CD4-positive, alpha-beta T cell (primary cell): ENCODE measurements around the gene TEPSIN. TPM values are rescaled to one million over a fixed set of nuclear protein-coding genes. Genes with fewer than 3 reads are reported as not detected.

Experiments used
- ATAC-seq: fragments of 200-7000 bp; cut with Tn5 transposase; one replicate; pipeline ENCODE4 v1.10.0; 2022; ENCODE audit warnings: mild to moderate bottlenecking; ENCODE audit not compliant: poor library complexity
- CTCF ChIA-PET: fragments of 350-600 bp; sonication (Branson Sonifier 250); formaldehyde crosslinking; loops from one replicate; lab custom pipeline; 2021; ENCODE audit warnings: antibody characterized with exemption, inconsistent platforms; lab: Charles Lee
- POLR2A ChIA-PET: fragments of 350-600 bp; sonication (Branson Sonifier 250); formaldehyde crosslinking; loops from one replicate; lab custom pipeline; 2021; ENCODE audit warnings: antibody characterized with exemption, inconsistent platforms; lab: Charles Lee
- DNase-seq, 14 experiments: peaks; one replicate each; pipeline ENCODE4 v3.0.0-alpha.2; 2013 to 2020; ENCODE audit warnings: mixed read lengths in 2 of 14
- H3K27ac ChIP-seq, 2 donors: one replicate each; pipeline versions ENCODE4 v1.5.1 to v1.7.0; 2013; ENCODE audit warnings: low read length in 2 of 2, low read depth in 1 of 2, mild to moderate bottlenecking in 1 of 2
- H3K27me3 ChIP-seq, 2 experiments: 1 replicate in 1 of 2; 2 replicates in 1 of 2; pipeline versions ENCODE4 v1.6.1 to v1.7.0; 2013; ENCODE audit warnings: low read length in 2 of 2, control low read depth in 1 of 2, mild to moderate bottlenecking in 1 of 2, moderate library complexity in 1 of 2; ENCODE audit not compliant: insufficient read depth in 2 of 2, control insufficient read depth in 1 of 2
- H3K36me3 ChIP-seq: one replicate; pipeline ENCODE4 v1.6.1; 2013; ENCODE audit warnings: low read length, control low read depth; ENCODE audit not compliant: insufficient read depth
- H3K4me1 ChIP-seq: one replicate; pipeline ENCODE4 v1.6.1; 2013; ENCODE audit warnings: low read length, control low read depth; ENCODE audit not compliant: insufficient read depth
- H3K4me3 ChIP-seq: one replicate; pipeline ENCODE4 v1.5.1; 2013; ENCODE audit warnings: mild to moderate bottlenecking, low read length, moderate library complexity
- H3K9me3 ChIP-seq, 2 experiments: 1 replicate in 1 of 2; 2 replicates in 1 of 2; pipeline versions ENCODE4 v1.6.1 to v1.7.0; 2013; ENCODE audit warnings: low read length in 2 of 2, mild to moderate bottlenecking in 2 of 2, control low read depth in 1 of 2, moderate library complexity in 1 of 2; ENCODE audit not compliant: control insufficient read depth in 1 of 2, insufficient read depth in 1 of 2
- H3K27ac Mint-ChIP-seq: one replicate; pipeline ENCODE4 v1.8.0; 2020; ENCODE audit warnings: mixed read lengths
- H3K27me3 Mint-ChIP-seq: one replicate; pipeline ENCODE4 v1.8.0; 2021; ENCODE audit warnings: mixed read lengths
- H3K36me3 Mint-ChIP-seq: one replicate; pipeline ENCODE4 v1.8.0; 2021; ENCODE audit warnings: low read depth, mixed read lengths
- H3K4me1 Mint-ChIP-seq: one replicate; pipeline ENCODE4 v1.8.0; 2021; ENCODE audit warnings: low read depth, mixed read lengths
- H3K4me3 Mint-ChIP-seq: one replicate; pipeline ENCODE4 v1.8.0; 2020; ENCODE audit warnings: mild to moderate bottlenecking, mixed read lengths
- H3K9me3 Mint-ChIP-seq: one replicate; pipeline ENCODE4 v1.8.0; 2020; ENCODE audit warnings: mixed read lengths
- CTCF ChIP-seq: fragments of 200-600 bp; IDR thresholded peaks from one replicate; pipeline ENCODE4 v1.8.0; 2022; ENCODE audit warnings: antibody characterized with exemption, mild to moderate bottlenecking
- intact Hi-C, 2 experiments: fragments of 100-400 bp; cut with DNase I in 1 of 2; cut with micrococcal nuclease in 1 of 2; formaldehyde crosslinking; loops; one replicate each; pipeline versions ENCODE4 v1.15.1 to v1.9.0; 2023 to 2025; cut with DNase I, micrococcal nuclease
- total RNA-seq, 174 experiments: library from RNA in 2 of 174; stranded (reverse) in 2 of 174; gene quantifications; one replicate each; pipeline ENCODE4 v1.2.3 and lab custom pipeline; 2021 to 2026

TEPSIN gene
- total RNA-seq, 2 experiments from 2014 or later = 68.2 to 74.4 TPM

GRCh38 chr17:81200201-81200600 lies 38.7 kb downstream of the TEPSIN start:
- no peak overlapping the region for H3K27ac Mint-ChIP-seq
- no peaks in the 10 kb centered on the region for H3K9me3 Mint-ChIP-seq
- H3K4me1 Mint-ChIP-seq = no peaks in the 10 kb centered on the region
- Histone ChIP-seq H3K27ac (no peak overlapping the region), H3K4me3 (no peak overlapping the region), H3K36me3 (peaks cover 2% of the 10 kb centered on the region), H3K4me1 (no peaks in the 10 kb centered on the region), H3K27me3 (no peaks in the 10 kb centered on the region), H3K9me3 (no peaks in the 10 kb centered on the region)
- intact Hi-C loops = no loop called here
- TF ChIP-seq CTCF = no peak
- ATAC-seq (no peak), DNase-seq (no peak)
- CTCF ChIA-PET = no interaction called here
- no peaks in the 10 kb centered on the region for H3K36me3 Mint-ChIP-seq
- no peak overlapping the region for H3K4me3 Mint-ChIP-seq
- POLR2A ChIA-PET = no interaction called here
- H3K27me3 Mint-ChIP-seq = no peaks in the 10 kb centered on the region

GRCh38 chr17:81199482-81199830 lies 39.4 kb downstream of the TEPSIN start:
- no peaks in the 10 kb centered on the region for H3K4me1 Mint-ChIP-seq

DNA sequence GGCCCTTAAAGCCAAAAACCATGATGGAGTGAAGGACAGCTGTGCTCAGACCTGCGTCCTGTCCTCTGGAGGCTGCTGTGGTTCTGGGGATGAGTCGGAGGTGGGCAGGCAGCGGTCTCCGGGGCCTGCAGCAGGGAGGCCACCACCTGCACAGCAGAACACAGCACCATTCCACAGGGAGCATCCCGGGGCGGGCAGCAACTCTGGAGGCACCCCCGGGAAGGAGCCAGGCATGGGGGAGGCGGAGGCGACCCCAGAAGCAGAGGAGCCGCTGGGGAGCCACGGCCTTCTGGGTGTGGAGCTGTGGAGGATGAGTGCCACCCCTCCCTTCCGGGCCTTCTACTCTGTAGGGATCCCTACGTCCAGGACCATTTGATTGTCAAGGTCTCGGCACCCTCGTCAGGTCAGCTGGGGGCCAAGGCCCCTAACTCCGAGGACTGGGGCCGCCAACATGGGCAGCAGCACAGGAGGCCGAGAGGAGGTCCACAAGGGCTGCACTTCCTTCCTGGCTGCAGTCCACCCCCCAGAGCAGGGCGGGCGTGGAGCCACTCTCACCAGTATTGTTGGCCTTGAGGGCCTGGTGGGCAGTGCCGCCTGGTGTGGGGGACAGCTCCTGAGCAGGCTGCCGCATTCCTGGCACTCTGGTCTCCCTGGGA lies 39.9 kb downstream of the TEPSIN start:
- Histone ChIP-seq H3K4me3 (no peak overlapping the region), H3K36me3 (peaks cover 2% of the 10 kb centered on the region), H3K9me3 (no peaks in the 10 kb centered on the region), H3K4me1 (no peaks in the 10 kb centered on the region), H3K27me3 (no peaks in the 10 kb centered on the region), H3K27ac (no peak overlapping the region)
- H3K27ac Mint-ChIP-seq = no peak overlapping the region
- no peaks in the 10 kb centered on the region for H3K36me3 Mint-ChIP-seq
- intact Hi-C loops = no loop called here
- DNase-seq = no peak
- no peak overlapping the region for H3K4me3 Mint-ChIP-seq
- no peaks in the 10 kb centered on the region for H3K9me3 Mint-ChIP-seq
- no peaks in the 10 kb centered on the region for H3K27me3 Mint-ChIP-seq
- no peak for TF ChIP-seq CTCF
- ChIA-PET CTCF (no interaction called here), POLR2A (no interaction called here)
- ATAC-seq = no peak
- H3K4me1 Mint-ChIP-seq = no peaks in the 10 kb centered on the region

More at GRCh38 chr17:81199482-81199830, 39.4 kb downstream of the TEPSIN start:
- Histone ChIP-seq H3K4me3 (no peak overlapping the region), H3K27me3 (no peaks in the 10 kb centered on the region), H3K27ac (no peak overlapping the region), H3K36me3 (peaks cover 2% of the 10 kb centered on the region), H3K9me3 (no peaks in the 10 kb centered on the region), H3K4me1 (no peaks in the 10 kb centered on the region)
- H3K36me3 Mint-ChIP-seq = no peaks in the 10 kb centered on the region
- H3K27ac Mint-ChIP-seq = no peak overlapping the region
- no peak overlapping the region for H3K4me3 Mint-ChIP-seq
- POLR2A ChIA-PET = no interaction called here
- H3K9me3 Mint-ChIP-seq = no peaks in the 10 kb centered on the region
- TF ChIP-seq CTCF = no peak
- CTCF ChIA-PET = no interaction called here
- no peaks in the 10 kb centered on the region for H3K27me3 Mint-ChIP-seq
- ATAC-seq (no peak), DNase-seq (no peak)
- intact Hi-C loops = no loop called here
